D721Med (cell line): ENCODE results near the gene GBX2.

ENCODE experiments used
- DNase-seq: peaks from one replicate; pipeline ENCODE4 v3.0.0; 2011; ENCODE audit warnings: low spot score; ENCODE audit not compliant: insufficient read length
- FAIRE-seq: peaks from 2 replicates; lab custom pipeline; 2011; peaks lifted over from hg19 to GRCh38; lab: Jason Lieb, UNC
- CTCF ChIP-seq: IDR thresholded peaks from 2 replicates; pipeline ENCODE4 v1.5.1; 2012; ENCODE audit warnings: mild to moderate bottlenecking, control low read depth; ENCODE audit not compliant: insufficient read depth; ENCODE audit errors: missing control alignments

The GBX2 gene

GRCh38 chr2:236172255-236173035 lies 4.3 kb upstream of the GBX2 start:
- TF ChIP-seq CTCF: no peak
- DNase-seq: no peak
- FAIRE-seq: no peak

GRCh38 chr2:236171680-236172254 lies 3.6 kb upstream of the GBX2 start:
- FAIRE-seq (no peak), DNase-seq (no peak)
- no peak for TF ChIP-seq CTCF

DNA sequence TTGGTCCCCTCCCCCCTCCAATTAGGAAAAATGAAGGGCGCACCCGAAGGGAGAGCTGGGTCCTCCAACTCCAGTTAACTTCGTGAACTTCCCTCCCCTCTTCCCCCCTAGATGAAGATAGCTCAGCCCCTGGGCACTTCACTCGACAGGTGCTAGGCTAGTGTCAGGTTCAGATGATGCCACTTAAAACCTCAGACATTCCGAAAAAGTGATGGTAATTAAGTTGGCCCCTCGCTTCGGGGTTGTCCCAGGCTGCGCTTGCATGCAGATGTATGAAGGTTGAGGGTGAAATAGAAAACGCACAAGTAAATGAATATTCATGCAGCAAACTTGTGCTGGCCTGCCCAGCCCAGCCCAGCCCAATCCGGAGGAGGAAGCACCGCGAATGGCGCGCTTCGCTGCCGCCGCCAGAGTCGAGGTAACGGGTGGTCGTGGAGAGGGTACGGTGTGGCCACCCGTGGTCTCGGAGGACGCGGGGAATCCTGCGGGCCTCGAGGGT lies 3.0 kb upstream of the GBX2 start:
- TF ChIP-seq CTCF: no peak
- DNase-seq (no peak), FAIRE-seq (no peak)

DNA sequence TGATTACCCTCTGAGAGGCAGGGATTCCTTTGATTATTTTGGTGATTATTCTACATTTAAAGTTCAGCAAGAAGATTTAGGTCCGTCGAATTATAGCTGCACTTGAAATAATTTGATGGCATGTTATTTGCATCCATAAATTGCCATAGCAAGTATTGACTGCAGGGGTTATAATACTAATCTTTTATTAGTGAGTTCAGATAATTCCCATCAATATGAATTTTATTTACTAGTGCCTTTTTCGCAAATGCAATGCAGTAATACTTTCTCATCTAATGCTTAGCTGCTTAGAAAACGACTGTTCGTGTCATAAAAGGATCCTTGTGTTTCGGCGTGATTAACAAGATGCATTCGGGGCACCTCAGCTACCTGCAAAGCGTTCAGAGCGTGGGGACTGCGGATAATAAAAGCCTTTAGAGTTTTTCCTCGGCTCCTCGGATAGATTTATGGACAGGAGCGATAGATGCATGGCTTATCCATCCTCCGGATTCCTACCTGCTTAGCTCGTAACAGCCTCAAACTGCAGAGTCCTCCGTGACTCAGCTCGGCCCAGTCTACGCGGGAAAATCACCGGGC lies 2.5 kb upstream of the GBX2 start:
- TF ChIP-seq CTCF: no peak
- FAIRE-seq (no peak), DNase-seq (no peak)

DNA sequence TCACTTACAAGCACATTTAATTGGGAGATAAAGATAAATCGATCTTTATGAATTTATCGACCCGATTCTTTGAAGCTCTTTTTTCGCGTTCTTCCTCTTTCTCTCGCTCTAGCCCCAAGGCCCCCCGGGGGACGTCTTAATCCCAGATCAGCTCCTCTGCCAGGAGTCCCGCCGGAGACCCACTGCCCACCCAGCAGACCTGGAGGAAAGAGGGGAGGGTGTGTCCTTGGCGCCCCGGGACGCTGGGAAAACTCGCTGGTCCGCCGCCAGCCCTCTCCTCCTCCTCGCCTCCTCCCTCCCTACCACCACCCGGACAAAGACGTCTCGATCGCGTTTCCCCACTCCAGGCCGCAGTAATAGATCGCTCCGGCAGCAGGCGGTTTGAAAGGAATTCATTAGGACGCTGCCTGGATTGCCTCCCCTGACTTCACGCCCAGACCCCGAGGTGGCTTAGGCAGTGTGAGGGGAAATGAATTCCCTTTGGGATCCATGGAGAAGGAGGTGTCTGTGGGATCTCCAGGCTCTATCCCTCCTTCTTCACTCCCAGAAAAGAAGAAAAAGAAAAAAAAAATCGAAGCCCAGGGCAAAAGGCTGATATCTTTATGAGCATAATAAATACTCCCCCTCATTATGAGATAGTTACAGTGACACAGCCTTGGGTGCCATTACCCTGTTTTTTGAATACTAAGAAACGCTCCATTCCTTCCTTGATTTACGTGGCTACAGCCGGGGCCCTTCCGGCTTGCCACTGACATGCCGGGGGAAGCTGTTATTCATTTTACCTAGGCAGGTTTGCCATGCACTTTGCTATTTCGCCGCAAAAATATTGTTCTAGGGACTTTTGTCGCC lies 1.8 kb upstream of the GBX2 start:
- no peak for TF ChIP-seq CTCF
- DNase-seq (no peak), FAIRE-seq (no peak)

GRCh38 chr2:236169151-236169721 lies 1.1 kb upstream of the GBX2 start:
- no peak for DNase-seq

More at GRCh38 chr2:236169151-236169721, 1.1 kb upstream of the GBX2 start:
- no peak for FAIRE-seq
- no peak for TF ChIP-seq CTCF
